NCI-H69 (cell line): ENCODE measurements around the gene SETBP1.

Experiments used
- DNase-seq: peaks from one replicate; lab custom pipeline; 2025; lab: John Stamatoyannopoulos, UW

Gene SETBP1

DNA sequence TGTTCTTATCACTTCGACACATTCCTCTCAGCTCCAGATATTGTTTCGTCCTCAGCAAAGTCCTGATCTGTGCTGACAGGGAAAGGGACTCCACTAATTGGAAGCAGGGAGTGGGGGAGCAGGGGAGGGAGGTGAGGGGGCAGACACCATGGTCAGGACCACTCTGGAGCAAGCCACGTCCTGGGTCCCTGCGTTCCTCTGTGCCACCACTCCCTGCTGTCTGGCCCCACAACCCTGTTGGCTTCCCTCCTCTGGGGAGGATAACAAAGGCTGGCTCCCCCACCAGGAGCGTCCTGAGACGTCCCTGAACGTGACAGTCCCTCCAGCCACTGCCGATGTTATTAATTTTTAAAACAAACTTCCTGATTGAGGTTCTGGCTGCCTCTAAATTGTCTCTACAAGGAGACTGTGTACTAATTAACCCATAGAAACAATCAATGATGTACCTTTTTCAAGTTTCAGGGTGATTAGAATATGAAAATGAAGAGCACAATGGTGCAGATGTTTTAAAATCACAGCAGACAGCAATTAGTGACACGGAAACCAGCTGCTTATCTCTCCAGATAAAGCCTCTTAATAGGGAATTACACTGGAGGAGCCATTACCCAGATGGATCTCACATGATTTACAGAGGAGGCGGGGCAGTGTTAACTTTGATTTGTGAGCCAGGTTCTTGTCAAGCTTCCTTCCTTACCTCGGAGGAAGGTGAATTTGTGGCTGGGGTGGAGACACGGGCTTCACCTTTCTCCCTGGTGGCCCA, 257.5 kb downstream of the SETBP1 start:
- peak; percentile 100 for DNase-seq

DNA sequence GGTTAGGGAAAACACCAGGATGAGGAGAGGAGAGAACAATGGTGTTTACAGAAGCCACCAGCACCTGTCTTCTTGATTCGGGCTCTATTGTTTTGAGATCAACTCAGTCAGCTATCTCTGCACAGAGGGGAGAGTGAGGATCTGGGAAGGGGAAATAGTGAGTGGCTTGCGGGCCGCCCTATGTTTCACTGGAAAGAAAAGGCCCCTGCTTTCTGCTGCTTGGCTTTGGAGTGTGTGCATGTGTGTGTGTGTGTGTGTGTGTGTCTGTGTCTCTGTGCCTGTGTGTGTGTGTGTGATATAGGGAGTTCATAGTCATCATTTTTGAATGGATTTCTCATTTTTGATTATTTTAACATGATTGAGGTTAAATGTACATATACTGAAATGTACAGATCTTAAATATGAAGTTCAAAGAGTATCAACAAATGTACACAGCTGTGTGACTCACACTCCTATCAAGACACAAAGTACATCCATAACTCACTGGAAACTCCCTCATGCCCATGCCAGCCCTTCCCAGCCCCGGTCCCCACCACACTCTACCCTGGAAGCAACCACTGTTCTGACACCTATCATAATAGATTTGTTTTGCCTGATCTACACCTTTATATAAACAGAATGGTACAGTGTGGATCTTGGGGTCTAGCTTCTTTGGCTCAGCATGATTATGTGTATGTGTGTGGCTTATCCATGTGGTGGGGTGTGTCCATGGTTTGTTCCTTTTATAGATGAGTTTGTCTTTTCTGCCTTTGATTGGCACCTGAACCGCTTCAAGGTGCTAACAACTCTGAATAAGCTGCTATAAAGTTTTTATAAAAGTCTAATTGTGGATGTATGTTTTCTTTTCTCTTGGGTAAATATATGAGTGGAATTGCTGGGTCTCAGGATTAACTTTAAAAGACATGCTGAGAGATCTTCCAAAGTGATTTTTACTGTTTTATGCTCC, 258.3 kb downstream of the SETBP1 start:
- peak; percentile 78 for DNase-seq

DNA sequence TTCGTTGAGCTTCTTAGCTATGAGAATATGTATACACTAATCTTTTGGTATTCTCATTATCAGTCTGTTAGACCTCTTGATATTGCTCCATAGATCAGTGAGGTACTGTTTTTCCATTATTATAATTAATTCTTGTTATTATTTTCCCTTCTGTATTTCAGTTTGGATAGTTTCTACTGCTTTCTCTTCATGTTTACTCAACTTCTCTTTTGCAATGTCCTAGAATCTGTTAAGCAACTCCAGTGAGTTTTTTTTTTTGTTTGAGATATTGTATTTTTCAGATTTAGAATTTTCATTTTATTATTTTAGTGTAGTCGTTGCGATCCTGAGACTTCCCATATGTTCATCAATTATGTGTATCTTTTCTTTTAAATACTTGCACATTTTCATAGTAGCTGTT, 260.8 kb downstream of the SETBP1 start:
- DNase-seq, result no peak

DNA sequence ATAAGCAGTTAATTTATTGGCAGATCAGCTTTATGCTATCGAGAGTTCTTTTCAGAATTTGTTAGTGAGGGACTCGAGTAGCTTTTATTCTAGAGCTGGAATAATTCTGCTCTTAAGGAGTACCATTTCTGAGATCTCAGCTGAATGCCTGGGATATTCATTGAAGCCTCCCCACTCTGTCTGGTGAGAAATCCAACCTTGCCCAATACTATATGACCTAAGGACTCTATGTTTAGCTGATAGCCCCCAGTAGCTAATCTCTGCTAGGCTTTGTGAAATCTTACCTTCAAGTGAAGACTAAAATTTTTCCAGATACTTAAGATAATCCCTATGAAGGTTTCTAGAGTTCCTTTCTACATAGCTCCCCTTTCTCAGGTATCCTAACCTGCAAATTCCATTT, 261.4 kb downstream of the SETBP1 start:
- no peak for DNase-seq

DNA sequence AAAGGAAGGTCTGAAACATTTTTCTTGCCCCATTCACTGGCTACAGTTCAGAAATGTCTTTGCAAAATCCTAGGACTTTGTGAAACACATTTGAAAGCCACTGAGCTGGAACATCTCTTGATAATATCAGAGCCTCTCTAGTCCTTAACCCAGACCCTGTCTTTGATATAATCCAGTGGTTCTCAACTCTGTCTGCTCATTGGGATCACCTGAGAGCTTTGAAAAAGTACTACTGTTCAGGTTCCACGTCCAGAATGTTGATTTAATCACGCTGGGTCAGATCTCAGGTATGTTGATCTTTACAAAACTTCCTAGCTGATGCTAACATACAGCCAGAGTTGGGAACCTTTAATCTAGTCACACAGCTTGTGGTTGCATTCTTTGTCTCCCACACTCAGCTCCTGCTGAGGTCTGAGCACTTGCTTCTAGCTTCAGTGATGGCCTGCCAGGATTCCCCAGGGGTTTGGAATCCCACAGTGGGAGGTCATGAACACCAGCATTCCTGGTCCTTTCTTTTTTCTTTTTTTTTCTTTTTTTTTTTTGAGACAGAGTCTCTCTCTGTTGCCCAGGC, 262.7 kb downstream of the SETBP1 start:
- peak; percentile 80 for DNase-seq

DNA sequence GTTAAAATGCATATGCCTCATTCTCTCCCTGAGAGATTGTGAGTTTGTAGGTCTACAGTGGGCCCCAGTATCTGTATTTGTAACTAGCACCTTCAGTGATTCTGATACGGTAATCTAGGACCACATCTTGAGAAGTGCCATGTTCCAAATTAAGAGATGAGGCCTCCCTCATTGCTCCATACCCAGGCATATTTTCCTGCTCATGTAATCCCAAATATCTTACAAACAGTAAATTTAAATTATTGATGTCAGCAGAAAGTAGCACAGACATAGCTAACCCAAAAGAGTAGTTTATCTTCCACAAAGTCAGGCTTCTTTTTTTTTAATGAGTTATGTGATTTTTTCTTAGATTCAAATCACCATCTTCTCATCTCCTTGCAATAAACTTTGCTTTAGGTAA, 263.8 kb downstream of the SETBP1 start:
- DNase-seq, result no peak

DNA sequence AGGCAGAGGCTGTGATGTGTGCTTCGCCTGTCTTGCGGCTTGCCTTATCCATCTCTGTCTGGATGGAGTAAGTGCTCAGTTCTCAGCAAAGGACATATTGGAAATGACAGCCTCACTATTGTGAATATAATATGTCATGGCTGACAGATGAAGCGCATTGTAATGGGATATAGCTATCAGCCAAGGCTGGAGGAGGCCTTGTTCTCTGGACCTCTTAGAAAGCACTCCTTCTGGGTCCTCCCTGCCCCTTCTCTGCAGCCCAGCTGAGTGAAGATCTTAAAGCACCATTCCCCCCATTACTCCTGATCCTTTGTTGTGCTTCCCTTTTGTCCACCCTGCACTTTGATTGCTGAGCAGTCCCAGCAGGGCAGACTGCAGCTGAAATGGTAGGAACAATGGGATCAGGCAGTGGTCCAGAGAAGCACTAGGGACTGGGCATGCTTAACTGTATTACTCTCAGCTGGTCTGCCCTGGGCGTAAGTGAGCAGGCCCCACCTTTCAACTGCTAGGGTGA, 265.3 kb downstream of the SETBP1 start:
- DNase-seq, result peak; percentile 99

DNA sequence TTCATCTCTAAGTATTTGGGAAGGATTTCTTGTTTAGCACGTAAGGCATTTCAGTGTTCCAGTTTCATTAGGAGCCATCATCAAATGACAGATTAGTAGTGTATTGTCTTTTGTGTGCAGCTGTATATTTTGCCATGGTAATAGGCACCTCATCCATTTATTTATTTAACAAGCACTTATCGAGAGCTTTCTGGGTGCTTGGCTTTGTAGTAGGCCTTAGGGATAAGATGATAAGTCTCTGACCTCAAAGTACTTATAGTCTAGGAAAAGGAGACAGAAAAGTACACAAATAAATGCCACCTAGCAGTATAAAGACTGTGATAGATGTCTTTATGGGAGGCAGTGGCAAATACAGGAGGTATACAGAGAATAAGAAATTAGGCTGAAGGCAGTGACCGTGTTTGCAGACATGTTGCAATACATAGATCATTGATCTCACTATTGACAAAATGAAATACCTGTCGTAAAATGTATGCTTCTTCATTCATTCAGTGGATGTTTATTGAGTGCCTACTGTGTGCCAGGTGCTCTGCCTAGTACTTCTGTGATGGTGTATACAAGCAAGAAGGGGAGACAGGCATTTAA, 265.9 kb downstream of the SETBP1 start:
- DNase-seq, result peak; percentile 99

DNA sequence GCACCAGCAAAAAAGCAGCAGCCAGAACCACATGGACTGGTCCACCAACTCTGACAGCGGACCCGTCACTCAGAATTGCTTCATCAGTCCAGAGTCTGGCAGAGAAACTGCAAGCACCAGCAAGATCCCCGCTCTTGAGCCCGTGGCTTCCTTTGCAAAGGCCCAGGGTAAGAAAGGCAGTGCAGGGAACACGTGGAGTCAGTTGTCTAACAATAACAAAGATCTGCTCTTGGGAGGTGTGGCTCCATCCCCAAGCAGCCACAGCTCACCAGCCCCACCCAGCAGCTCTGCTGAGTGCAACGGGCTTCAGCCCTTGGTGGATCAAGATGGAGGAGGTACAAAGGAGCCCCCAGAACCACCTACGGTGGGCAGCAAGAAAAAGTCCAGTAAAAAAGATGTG, 269.3 kb downstream of the SETBP1 start:
- DNase-seq, result no peak

DNA sequence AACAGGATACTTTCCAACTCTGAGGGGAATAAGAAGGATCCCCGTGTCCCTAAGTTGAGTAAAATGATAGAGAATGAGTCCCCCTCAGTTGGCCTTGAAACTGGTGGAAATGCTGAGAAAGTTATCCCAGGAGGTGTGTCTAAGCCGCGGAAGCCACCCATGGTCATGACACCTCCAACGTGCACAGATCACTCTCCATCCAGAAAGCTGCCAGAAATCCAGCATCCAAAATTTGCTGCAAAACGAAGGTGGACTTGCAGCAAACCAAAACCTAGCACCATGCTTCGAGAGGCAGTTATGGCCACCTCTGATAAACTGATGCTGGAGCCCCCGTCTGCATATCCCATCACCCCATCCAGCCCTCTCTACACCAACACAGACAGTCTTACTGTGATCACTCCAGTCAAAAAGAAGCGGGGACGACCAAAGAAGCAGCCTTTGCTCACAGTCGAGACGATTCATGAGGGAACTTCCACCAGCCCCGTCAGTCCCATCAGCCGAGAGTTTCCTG, 270.1 kb downstream of the SETBP1 start:
- no peak for DNase-seq

DNA sequence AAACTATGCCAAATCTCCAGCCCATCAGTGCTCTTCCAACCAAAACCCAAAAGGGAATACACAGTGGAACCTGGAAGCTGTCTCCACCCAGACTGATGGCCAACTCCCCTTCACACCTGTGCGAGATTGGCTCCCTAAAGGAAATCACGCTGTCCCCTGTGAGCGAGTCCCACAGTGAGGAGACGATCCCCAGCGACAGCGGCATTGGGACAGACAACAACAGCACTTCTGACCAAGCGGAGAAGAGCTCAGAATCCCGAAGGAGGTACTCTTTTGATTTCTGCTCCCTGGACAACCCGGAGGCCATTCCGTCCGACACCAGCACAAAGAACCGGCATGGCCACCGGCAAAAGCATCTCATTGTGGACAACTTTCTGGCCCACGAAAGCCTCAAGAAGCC, 271.1 kb downstream of the SETBP1 start:
- DNase-seq, result no peak

DNA sequence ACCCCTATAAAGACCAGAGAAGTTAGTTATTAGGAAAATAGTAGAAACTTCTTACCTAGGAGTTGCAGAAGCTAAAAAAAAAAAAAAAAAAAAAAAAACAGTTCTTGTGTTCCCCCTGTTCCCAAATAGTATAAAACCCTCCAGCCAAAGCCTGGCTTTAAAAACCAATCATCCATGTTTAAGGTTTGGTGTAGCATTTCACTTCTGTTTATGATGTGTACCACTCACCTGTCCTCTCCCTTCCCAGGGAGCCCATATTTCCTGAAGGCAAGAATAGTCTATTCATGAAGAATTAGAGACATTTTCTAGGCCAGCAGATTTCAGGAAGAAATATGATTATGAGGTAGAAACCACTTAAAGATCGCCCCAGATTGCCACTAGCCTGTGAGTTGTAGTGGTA, 273.6 kb downstream of the SETBP1 start:
- DNase-seq, result peak; percentile 83

DNA sequence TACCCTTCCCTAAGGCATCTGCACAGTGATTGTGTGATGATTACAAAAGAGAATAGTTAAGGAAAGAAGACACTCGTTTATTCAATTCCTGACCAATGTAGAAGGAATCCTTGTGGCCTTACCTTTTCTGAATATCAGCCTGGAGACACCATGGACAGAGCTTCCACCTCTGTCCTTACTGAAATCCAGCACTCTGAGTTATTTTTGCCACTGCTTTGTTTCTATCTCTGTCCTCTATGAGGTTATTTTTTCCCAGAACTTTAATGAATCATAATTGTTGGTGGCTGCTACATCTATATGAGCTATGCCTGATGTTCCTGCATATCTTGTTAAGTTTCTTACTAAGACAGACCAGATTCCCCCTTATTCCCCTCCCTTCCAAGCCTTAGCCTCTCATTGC, 275.1 kb downstream of the SETBP1 start:
- no peak for DNase-seq

DNA sequence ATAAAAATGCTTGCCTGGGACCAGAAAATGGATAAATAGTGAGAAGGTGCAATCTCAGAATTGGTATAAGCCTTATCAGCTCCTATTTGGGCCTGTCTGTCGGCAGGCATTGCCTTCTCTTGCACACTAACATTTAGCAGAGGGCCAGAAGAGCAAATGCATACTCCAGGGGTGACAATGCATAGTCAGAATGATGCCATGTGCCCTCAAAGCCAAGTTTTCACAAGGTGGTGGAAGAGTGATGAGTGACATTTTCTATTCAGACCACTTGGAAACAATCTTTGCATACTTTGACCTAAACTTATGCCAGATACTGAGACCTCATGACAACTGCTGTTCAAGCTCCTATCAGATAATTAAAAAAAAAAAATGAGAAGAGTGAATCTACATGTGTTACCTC, 276.3 kb downstream of the SETBP1 start:
- no peak for DNase-seq

DNA sequence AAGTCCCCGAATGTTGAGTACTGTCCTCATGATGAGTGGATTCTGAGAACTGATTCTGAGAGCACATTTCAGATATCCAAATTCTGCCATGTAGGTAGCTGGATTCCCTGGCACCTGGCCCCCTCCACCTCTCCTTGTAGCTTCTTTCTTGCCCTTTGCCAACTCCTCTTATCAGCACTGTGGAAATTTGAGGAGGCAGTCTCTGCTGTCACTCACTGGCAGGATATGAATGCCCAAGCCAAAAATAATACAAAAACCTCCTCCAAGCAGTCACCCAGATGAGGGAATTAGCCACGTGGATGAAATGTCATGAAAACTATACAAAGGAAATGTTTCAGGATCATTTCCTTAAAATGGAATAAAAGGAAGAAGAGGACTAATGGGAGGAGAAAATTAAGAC, 276.8 kb downstream of the SETBP1 start:
- DNase-seq, result no peak

DNA sequence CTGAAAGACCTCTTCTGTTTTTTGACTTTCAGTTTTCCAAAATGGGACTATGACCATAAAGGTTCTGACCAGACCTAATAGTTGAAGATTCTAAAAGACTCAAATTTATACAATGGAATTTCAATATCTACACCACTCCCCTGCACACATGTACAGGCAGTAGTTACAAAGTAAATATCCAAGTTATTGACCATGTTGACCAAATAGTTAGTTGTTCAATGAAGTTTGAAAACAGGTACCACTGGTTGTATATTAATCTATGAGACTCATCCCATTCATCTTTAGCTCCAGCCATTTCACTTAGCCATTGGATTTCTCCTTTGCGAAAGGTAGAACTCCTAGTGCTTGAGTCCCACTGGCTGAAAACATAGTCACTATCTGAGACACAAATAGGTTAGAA, 277.4 kb downstream of the SETBP1 start:
- no peak for DNase-seq

DNA sequence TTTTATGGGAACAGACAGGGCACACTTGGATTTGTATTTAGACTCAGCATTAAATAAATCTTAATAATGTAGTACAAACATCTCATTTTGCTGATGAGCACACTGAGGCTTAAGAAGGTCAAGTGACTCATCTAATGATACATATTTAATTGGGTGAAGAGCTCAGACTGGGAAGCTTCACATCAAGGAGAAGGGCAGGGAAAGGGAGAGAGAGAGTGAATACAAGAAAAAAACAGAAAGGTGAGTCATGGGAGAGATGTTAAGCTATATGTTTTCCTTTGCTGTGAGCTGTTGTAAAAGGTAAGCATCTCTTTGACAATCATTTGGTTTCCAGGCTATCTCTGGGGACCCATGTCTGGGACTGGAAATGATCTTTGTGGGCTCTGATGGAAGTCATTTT, 277.8 kb downstream of the SETBP1 start:
- peak; percentile 78 for DNase-seq

DNA sequence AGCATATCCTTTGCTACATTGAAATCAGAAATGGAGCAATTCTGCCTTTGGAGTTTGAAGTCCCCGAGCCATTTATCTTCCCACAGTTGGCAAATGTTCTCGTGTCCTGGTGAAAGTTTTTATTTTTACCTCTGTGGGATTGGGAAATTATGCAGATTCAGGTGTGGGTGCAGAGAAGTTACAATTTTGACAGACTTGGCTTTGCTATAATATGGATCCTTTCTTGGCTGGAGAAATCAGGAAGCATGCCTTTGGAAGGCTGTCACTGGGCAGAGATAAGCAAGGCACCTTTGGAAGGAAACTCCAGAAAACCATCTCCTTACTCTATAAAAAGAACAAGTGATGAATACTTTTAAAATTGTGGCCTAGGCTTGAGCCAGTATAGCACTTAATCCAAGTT, 278.3 kb downstream of the SETBP1 start:
- no peak for DNase-seq

DNA sequence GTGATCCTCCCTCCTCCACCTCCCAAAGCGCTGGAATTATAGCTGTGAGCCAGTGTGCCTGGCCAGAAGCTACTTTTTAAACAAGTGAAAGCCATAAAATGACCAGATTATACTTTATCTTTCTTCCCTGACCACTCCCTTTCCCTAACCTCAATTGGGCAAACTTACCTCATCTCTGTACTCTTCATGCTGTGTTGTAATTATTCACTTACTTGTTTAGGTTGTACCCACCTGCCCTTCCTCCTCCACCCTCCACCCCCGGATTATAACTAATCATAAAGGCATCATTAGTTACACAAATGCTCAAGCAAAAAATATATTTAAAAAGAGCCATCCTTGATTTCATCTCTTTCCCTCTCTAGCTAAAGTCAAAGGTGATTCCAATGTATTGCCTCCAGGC, 279.9 kb downstream of the SETBP1 start:
- DNase-seq, result no peak

DNA sequence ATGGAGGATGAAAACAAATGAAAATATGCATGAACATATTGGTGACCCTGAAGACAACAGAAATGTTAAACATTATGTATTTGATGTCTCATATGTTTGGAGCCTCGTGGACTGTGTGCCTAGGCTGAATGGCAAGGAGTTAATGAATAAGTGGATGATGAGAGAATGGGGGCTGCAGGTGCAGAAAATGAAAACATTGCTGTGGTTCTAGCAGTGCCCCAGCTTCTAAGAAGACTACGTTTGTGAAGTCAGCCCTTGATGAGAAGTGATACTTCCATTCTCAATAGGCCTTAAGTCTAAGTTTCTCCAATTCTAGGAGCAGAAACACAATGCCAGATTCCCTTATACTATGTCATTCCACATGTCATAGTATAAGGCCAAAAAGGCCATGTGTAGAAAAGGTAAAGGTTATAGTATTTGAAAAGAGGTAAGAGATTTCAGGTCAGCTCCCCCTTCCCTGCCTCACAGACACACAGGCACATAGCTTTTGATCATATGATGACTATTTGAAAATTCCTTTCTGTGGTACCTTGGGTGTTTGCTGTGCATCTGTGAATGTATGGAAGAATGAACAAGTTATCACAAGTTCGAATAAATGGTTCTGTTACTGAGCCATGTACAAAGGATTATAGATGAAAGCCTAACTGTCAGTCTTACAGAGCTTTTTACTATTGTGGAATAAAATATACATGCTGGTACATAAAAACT, 280.8 kb downstream of the SETBP1 start:
- DNase-seq, result no peak

DNA sequence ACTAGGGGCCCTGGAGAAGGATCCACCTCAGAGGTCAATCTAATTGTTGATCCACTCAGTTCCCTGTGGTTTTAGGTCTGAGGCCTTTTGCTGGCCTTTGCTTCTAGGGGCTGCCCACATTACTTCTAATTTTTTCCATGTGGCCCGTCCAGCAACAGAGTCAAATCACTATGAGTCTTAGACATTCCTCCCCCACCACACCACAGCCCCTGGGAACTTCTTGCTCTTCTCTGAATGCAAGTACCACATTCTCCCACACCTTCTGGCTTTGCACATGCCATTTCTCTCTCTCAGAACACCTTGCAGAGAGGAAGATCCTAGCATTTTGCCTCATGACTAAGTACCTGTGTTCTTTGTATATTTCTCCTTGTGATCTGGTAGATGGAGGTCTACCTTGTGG, 286.9 kb downstream of the SETBP1 start:
- DNase-seq, result no peak
